Stimulated activated CD4-positive, alpha-beta T cell treated with anti-CD3 and anti-CD28 coated beads, Interleukin-4, amount 100 ng/mL, for 4 hours (primary cell): ENCODE measurements around the gene PTPRK.
A peak's percentile ranks its signal among the peaks of the same experiment; 100 is the strongest.

Source experiments
- DNase-seq, 2 experiments: peaks; one replicate each; pipeline ENCODE4 v3.0.0-alpha.2; 2020

The PTPRK gene

DNA sequence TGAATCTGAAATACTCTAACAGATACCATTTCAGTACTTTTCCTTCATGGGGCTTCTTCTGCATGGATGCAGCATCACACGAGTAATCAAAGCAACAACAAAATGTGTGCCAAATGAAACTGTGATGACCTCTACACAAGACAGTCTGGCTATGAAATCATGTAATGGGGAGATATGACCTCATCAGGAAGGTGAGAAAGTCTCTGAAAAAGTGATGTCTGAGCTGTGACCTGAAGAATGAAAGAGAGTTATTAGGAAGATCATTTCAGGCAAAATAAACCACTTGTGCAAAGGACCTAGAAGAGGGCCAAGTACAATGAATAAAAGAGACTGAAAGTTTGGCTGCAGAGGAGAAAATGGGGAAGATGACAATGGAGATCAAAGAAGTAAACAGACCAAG lies 182.8 kb downstream of the PTPRK start:
- DNase-seq, result no peak

DNA sequence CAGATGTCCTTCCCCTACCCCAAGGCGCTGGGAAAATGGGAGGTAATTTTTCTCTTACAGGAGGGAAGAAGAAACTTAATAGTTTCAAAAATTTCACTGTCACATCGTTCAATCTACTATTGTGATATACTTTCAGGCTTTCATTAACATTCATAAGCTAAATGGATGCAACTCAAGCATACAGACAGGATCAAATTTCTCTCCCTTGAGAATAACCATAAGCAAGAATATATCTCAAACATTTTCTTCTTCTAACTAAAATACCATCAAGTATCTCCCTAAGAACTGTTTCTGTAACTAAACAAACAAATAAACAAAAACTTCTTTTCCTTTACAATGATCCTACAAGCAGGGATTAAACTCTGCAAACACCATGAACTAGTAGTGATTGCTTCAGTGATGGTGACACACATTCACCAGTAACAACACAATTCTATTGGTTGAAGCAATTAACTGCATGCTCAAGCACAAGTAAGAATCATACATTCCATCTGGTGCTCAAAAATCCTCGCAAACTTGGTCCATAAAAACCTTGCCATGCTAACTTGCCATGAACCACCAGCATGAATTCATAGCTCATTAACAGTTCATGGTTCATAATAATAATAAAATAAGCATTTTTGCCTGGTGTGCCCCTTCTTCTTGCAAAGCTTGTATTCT lies 183.8 kb downstream of the PTPRK start:
- DNase-seq, result no peak

DNA sequence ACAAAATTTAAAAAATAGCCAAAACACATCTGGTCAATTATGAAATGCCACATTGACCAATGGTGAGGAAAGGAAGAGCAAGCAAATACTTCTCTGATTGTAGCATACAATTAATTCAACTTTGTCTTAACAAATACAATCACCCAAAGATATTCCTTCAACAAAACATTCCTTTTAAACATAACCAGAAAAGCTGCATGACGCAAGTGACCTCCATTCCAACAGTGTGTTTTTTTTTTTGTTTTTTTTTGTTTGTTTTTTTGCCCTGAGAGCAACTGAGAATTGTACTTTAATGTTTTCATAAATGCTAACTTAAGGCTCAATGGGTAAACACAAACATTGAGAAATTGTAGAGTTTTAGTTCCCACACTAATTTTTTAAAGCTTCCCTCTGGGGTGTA lies 184.4 kb downstream of the PTPRK start:
- DNase-seq, result no peak

- no peak for DNase-seq
These were observed 186.7 kb downstream of the PTPRK start for GRCh38 chr6:128333581-128334223.

- DNase-seq, result peak in 1 of 2 experiments; percentile 2
These were observed 192.5 kb downstream of the PTPRK start for GRCh38 chr6:128327890-128328289.

DNA sequence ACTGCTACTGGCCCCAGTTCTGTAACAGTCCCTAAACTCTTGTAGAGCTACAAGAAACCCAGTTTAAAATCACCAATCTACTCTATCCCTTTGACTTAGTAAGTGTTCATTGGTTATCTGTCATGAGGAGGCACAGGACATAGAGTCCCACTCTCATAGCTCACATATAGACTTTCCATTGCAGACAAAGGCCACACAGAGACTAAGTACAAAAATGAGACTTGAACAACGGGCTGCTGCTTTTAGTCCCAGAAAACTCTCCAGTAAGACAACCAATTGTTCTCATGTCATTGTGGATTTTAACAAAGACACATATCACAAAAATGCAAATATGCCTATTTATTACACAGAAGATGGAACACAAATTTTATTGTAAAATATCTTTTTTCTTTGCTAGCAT lies 197.4 kb downstream of the PTPRK start:
- no peak for DNase-seq

GRCh38 chr6:128319946-128320345 lies 200.5 kb downstream of the PTPRK start:
- no peak for DNase-seq

DNA sequence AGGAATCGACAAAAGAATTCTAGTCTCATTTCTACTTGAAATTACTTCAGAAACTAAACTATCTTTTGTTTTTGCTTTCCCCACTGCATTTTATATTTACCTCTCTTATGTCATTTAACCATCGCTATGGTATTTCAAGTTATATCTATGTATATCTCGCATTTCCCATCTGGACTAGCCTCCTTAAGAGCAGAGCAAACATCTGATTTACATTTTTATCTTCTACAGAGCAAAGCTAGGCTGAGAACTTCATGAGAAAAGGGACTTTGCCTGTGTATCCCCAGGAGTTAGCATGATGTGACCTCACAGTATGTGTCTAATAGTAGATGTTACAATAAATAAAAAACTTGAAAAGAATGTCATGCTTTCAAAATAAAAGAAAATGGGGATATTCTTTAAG lies 201.2 kb downstream of the PTPRK start:
- no peak for DNase-seq

GRCh38 chr6:128316258-128316929 lies 204.0 kb downstream of the PTPRK start:
- DNase-seq, result no peak

DNA sequence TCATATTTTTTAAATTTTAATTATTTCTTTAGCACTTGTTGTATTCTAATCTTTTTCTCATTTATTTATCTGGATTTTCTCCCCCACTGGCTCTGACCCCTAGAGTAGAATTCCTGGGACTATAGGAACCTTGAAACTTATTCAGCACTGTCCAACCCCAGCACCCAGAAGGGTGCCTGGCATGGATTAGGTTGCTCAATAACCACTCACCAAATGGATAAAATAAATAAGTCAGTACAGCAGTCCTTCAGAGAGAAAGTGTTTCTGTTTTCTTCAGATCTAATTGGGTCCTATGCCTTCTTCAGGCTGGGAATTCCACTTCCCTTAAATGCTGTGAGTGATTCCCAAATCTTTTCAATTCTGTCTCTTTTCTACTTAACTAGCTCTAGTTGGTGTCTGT lies 206.2 kb downstream of the PTPRK start:
- no peak for DNase-seq

DNA sequence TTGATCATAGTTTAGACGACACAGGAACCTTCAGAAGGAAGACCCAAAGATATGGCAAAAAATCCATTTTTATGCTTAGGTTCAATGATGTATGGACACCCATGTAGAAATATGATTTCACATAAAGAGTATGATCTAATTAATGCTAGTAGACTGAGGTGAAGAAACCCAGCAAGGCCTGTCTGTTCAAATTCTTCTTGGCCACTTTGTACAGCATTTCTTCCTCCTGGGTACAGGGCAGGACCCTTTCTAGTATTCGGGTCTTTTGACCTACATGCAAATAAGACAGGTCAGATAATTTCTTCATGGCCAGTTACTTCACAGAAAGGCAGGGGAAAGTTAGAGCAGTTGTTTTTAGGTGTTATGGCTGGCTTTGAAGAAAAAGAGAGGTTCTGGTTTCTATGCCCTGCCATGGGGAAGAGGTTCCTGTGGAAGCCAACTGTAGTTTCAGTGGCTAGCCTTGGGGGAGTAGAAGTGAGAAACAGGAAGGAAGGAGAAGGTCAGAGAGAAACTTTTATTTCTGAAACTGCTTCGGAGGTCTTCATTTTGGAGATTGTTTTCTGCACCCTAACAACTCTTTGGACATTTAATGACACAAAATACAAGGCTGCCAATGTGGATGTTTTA lies 208.3 kb downstream of the PTPRK start:
- DNase-seq, result no peak

DNA sequence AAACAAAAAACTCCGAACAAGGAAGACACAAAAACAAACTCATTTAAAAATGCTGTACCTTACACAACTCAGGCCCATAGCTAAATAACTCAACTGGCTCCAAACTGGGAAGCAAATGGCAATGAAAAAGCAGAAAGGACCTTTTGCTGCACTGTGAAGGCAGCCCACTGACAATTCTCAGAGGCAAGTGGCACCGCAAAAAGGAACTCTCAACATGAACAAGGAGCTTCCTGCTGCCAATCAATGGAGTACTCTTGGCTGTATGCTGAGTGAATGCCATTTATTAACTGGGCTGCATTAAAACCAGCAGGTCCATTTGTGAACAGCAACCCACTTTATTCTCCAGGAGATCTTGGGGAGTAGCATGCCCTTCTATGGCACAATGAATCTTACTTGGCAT lies 209.9 kb downstream of the PTPRK start:
- no peak for DNase-seq

- DNase-seq, result no peak
These were observed 212.7 kb downstream of the PTPRK start for GRCh38 chr6:128307671-128308070.

DNA sequence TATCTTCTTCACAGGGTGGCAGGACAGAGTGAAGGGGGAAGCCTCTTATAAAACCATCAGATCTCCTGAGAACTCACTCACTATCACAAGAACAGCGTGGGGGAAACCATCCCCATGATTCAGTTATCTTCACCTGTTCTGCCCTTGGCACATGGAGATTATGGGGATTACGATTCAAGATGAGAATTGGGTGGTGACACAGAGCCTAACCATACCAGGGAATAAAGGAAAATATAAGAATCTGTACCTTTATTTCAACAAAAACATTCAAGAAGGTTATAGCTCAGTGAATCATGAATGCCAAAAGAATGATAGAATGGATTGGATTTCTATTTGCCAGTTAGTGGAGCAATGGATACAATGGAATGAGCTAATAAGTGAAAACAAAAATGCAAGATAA lies 214.4 kb downstream of the PTPRK start:
- no peak for DNase-seq

DNA sequence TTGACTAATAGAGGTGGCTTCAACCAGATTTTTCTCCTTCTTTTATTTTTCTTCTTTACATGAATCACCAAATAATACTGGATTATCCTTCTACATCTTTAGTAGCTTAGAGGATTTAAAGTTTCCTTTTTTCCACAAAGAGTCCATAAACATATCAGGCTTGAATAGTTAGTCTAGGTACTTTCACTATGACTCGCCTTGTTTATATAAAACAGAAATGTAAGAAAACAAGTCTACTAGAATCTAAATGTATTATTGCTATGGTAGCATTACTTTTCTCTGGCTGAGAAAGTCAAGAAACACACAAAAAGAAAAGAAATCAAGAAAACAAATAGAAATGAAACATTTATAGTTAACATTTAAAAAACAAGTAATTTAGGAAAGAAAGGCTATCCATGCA lies 215.2 kb downstream of the PTPRK start:
- DNase-seq, result no peak

GRCh38 chr6:128303870-128304269 lies 216.5 kb downstream of the PTPRK start:
- DNase-seq, result no peak

DNA sequence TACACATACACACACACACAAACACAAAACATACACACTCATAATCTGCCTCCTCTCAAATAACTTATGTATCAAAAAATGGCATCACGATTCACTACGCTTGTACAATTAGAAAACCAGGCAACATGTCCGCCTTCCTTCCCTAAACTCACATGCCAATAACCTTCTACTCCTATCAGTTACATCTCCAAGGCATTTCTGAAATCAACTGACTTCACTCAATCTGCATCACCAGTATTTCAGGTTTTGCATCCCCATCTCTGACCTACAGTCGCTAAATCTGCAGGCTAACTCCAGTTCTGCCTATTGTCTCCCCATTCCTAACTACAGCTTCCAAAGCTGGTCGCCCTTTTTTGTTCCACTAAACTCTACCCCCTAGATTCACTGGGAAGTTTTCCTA lies 217.5 kb downstream of the PTPRK start:
- no peak for DNase-seq

- no peak for DNase-seq
These were observed 224.7 kb downstream of the PTPRK start for GRCh38 chr6:128295670-128296069.

DNA sequence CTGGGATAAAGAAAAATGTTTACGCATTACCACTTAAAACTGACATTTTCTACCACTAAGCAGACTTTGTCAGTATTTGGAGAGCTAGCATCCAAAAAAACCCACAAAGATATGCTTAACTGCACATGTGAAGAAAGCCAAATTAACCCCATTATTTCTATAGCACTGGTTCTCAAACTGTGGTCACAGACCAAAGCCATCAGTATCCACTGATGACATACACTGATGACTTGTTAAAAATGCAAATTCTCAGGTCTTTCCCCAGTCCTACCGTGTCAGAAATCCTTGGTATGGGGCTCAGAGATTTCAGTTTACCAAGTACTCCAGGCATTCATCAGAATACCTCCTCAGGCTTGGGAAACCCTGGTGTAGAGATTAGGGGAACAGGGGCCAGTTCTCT lies 230.2 kb downstream of the PTPRK start:
- no peak for DNase-seq

DNA sequence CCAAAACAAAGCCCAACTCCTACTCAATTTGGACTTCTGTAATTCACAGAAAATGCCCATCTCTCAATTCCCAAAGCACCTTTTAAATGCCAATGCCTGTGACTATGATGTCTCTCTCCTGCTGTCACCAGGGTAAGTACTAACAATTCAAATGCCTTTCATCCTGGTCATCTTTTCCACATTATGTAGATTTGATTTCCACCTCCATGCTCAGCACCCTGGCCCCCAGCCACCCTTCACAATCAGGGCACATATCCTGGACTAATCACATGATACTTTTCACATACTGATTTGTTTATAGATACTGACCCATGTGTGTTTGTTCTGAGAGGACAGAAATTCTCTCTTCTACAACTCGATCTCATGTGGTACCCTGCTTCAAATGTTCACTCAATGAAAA lies 236.3 kb downstream of the PTPRK start:
- DNase-seq, result no peak

DNA sequence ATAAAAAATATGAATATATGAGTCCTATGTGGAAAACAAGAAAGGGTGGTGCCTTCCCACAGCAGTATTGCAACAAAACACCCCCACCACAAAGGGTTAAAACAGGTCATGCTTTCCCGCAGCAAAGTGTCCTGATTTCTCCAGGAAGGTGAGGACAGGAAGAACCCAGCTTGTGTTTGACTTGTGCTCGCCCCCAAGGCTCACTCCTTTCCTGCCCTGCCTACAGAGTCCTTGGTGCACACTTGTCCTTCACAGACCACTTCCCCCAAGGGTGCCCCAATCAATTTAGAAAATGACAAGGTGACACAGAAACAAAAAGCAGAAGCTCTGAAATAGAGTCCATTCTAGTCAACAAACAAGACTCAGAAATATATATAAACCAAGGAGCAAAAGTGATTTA lies 237.4 kb downstream of the PTPRK start:
- no peak for DNase-seq

DNA sequence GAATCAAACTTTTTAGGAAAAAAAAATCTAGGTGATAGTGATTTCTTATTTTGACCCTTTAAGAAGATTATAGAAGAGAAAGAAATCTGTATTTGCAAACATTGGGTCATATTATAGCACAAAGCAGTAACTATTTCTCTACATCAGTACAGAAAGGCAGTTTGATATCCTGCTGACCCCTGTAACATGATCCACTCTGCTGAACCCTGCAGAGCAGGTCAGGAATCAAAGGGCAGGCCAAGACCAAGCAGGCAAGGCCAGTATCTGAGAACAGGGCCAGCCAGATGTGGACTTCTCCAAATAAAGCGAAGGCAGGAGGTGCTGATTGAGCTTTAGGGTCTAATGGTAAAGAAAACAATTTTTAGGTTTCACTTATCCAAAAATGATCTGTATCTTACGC lies 239.4 kb downstream of the PTPRK start:
- DNase-seq, result no peak

- no peak for DNase-seq
These were observed 240.3 kb downstream of the PTPRK start for GRCh38 chr6:128280066-128280465.

DNA sequence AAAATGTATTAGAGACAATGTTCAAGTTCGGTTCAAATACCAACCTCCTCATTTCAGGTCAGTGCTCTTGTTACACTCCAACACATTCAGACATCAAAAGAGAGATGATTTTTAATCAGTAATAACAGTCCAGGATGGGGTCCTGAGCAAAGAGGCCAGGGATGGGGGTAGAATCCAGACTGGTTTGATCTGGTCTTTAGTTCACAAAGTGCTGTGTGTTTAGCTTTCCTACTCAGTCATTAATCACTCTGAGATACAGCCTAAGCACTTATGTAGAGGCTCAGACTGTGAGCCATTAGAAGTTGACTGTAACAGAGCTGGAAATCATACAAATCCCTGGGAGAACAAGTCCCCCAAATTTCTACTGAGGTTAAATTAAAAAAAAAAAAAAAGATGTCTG lies 241.6 kb downstream of the PTPRK start:
- no peak for DNase-seq
